GM10847 (cell line): ENCODE measurements around the gene CFAP210.

ENCODE experiments used
- POLR2A ChIP-seq: IDR thresholded peaks from 2 replicates; pipeline ENCODE4 v1.6.1; 2011; ENCODE audit not compliant: insufficient read length; ENCODE audit errors: extremely low read depth

Gene CFAP210

GRCh38 chr2:169609264-169609663 is 84.9 kb downstream of the CFAP210 start:
- no peak for TF ChIP-seq POLR2A

GRCh38 chr2:169599568-169599967 is 94.6 kb downstream of the CFAP210 start:
- TF ChIP-seq POLR2A, result no peak

- no peak for TF ChIP-seq POLR2A
These were observed 95.2 kb downstream of the CFAP210 start for GRCh38 chr2:169598982-169599381.
